Esophagus squamous epithelium (tissue), 5 donors: Measurements from ENCODE around the gene SPATA31E1. TPM values are rescaled to one million over a fixed set of nuclear protein-coding genes. Genes with fewer than 3 reads are reported as not detected.
"Not testable (repeated sequence)": the region's sequence is repeated elsewhere in the genome, so short reads cannot be mapped to it uniquely, and the experiment has no call there.

Source experiments
- DNase-seq: peaks from one replicate; lab custom pipeline; 2025; lab: John Stamatoyannopoulos, UW
- H3K27ac ChIP-seq, 4 donors: fragments of 200-600 bp; sonication (generic); one replicate each; pipeline ENCODE4 v1.5.1; 2016 to 2019; ENCODE audit warnings: mild to moderate bottlenecking in 1 of 4
- H3K27me3 ChIP-seq, 4 donors: fragments of 200-600 bp; sonication (generic); 1 replicate in 3 of 4; 2 replicates in 1 of 4; pipeline versions ENCODE4 v1.5.1 to v1.6.0; 2017 to 2021; ENCODE audit warnings: antibody characterized with exemption in 1 of 4
- H3K36me3 ChIP-seq, 3 donors: fragments of 200-600 bp; sonication (generic); one replicate each; pipeline ENCODE4 v1.5.1; 2016 to 2019
- H3K4me1 ChIP-seq, 3 donors: fragments of 200-600 bp; sonication (generic); one replicate each; pipeline ENCODE4 v1.5.1; 2017 to 2019
- H3K4me3 ChIP-seq, 4 donors: fragments of 200-600 bp; sonication (generic); 1 replicate in 3 of 4; 2 replicates in 1 of 4; pipeline ENCODE4 v1.5.1; 2016 to 2019; ENCODE audit warnings: mild to moderate bottlenecking in 2 of 4, moderate library complexity in 1 of 4
- H3K9me3 ChIP-seq, 3 donors: fragments of 200-600 bp; sonication (generic); one replicate each; pipeline ENCODE4 v1.5.1; 2016 to 2019
- CTCF ChIP-seq, 6 experiments: fragments of 450-650 bp in 4 of 6; fragments of 200-600 bp in 2 of 6; sonication (generic) in 2 of 6; IDR thresholded peaks; one replicate each; pipeline ENCODE4 v1.5.1; 2016 to 2019; ENCODE audit warnings: antibody characterized with exemption in 6 of 6, mild to moderate bottlenecking in 4 of 6, moderate library complexity in 4 of 6
- POLR2A ChIP-seq, 4 donors: fragments of 450-650 bp; IDR thresholded peaks; one replicate each; pipeline ENCODE4 v1.6.1; 2017; ENCODE audit warnings: antibody characterized with exemption in 4 of 4, mild to moderate bottlenecking in 4 of 4, moderate library complexity in 3 of 4
- WGBS, 2 donors: methylation state at CpG; one replicate each; pipeline ENCODE4 v1.1.5; 2018; 5-methylcytosine and 5-hydroxymethylcytosine counted together
- intact Hi-C: fragments of 100-400 bp; cut with DNase I; formaldehyde crosslinking; loops from one replicate; pipeline ENCODE4 v1.15.0; 2022
- total RNA-seq, 4 donors: library from RNA; depleted of rRNA; stranded (reverse); fragments of >200 nt; gene quantifications; one replicate each; pipeline ENCODE4 v1.1.0, GENCODE V29; 2016
- donor health status: DM: yes; HTN: yes; CAD: no.

Gene SPATA31E1
- total RNA-seq, 4 donors from 2014 or later = not detected

- Histone ChIP-seq H3K36me3 (no peaks in the 10 kb centered on the region), H3K4me3 (no peak overlapping the region), H3K4me1 (no peaks in the 10 kb centered on the region), H3K27me3 (no peaks in the 10 kb centered on the region), H3K27ac (no peak overlapping the region), H3K9me3 (no peaks in the 10 kb centered on the region)
- intact Hi-C loops = no loop called here
- no peak for DNase-seq
- 75 to 79% methylated on average over 4 of the region's 4 CpGs for WGBS, 2 donors
- no peak for TF ChIP-seq CTCF (IDR thresholded peaks at IDR 0.05)
- TF ChIP-seq POLR2A (IDR thresholded peaks at IDR 0.05) = no peak
Observed at GRCh38 chr9:87892956-87893355, 10.3 kb downstream of the SPATA31E1 start.

- no peak for TF ChIP-seq CTCF (IDR thresholded peaks at IDR 0.05)
- TF ChIP-seq POLR2A (IDR thresholded peaks at IDR 0.05) = no peak
- Histone ChIP-seq H3K27ac (no peak overlapping the region), H3K36me3 (no peaks in the 10 kb centered on the region), H3K4me1 (no peaks in the 10 kb centered on the region), H3K27me3 (no peaks in the 10 kb centered on the region), H3K9me3 (no peaks in the 10 kb centered on the region), H3K4me3 (no peak overlapping the region)
- DNase-seq = no peak
- intact Hi-C loops = no loop called here
- WGBS, 2 donors = 66 to 68% methylated on average over 4 of the region's 4 CpGs
Observed at GRCh38 chr9:87894998-87895625, 12.4 kb downstream of the SPATA31E1 start.

- H3K36me3 ChIP-seq = no peaks in the 10 kb centered on the region
- H3K27ac ChIP-seq = no peak overlapping the region
- DNase-seq = no peak
- intact Hi-C loops = no loop called here
- H3K4me1 ChIP-seq = no peaks in the 10 kb centered on the region
- no peak overlapping the region for H3K4me3 ChIP-seq
- peaks cover 0 to 2% (median 0%) of the 10 kb centered on the region in 4 donors for H3K27me3 ChIP-seq
- H3K9me3 ChIP-seq = peaks cover 0 to under 1% (median 0%) of the 10 kb centered on the region in 3 donors
- TF ChIP-seq POLR2A (IDR thresholded peaks at IDR 0.05) (no peak), CTCF (IDR thresholded peaks at IDR 0.05) (no peak)
Observed at GRCh38 chr9:87896891-87897290, 14.2 kb downstream of the SPATA31E1 start.

- Histone ChIP-seq H3K27ac (no peak overlapping the region), H3K4me3 (no peak overlapping the region), H3K27me3 (peaks cover 0 to 2% (median 0%) of the 10 kb centered on the region in 4 donors), H3K36me3 (no peaks in the 10 kb centered on the region), H3K4me1 (no peaks in the 10 kb centered on the region), H3K9me3 (peaks cover 0 to 10% (median 7%) of the 10 kb centered on the region in 3 donors)
- DNase-seq = no peak
- intact Hi-C loops = no loop called here
- TF ChIP-seq POLR2A (IDR thresholded peaks at IDR 0.05) (no peak), CTCF (IDR thresholded peaks at IDR 0.05) (no peak)
Observed at GRCh38 chr9:87898151-87898550, 15.5 kb downstream of the SPATA31E1 start.

GRCh38 chr9:87902371-87902770 is 19.7 kb downstream of the SPATA31E1 start:
- H3K4me3 ChIP-seq, intact Hi-C loops, H3K4me1 ChIP-seq, DNase-seq, H3K36me3 ChIP-seq, H3K27ac ChIP-seq, H3K27me3 ChIP-seq: not testable (repeated sequence)
- H3K9me3 ChIP-seq = peaks cover 0 to 19% (median 7%) of the 10 kb centered on the region in 3 donors
- WGBS, 2 donors = 79% methylated on average over 3 of the region's 11 CpGs; no CpG with 5 or more reads in 1 of the 2 donors
